MM.1S (cell line): ENCODE measurements around the gene CNN3.

Experiments used
- DNase-seq: peaks from one replicate; pipeline ENCODE4 v3.0.0-alpha.2; 2015
- H2AFZ ChIP-seq: fragments of 300-600 bp; sonication (generic); 2 replicates; pipeline ENCODE4 v1.6.0; 2016; ENCODE audit warnings: antibody characterized with exemption, low read length
- H3F3A ChIP-seq: fragments of 300-600 bp; sonication (generic); 2 replicates; pipeline ENCODE4 v1.6.1; 2016; ENCODE audit warnings: mild to moderate bottlenecking, antibody characterized with exemption, low read length, moderate library complexity, mixed read lengths; ENCODE audit not compliant: insufficient read depth
- H3K27ac ChIP-seq: fragments of 300-600 bp; sonication (generic); 2 replicates; pipeline ENCODE4 v1.5.1; 2016; ENCODE audit warnings: mild to moderate bottlenecking, low read length
- H3K27me3 ChIP-seq: fragments of 300-600 bp; sonication (generic); replicated peaks from 2 replicates; pipeline ENCODE4 v1.6.0; 2016; ENCODE audit warnings: low read length; ENCODE audit not compliant: insufficient read depth
- H3K36me3 ChIP-seq: fragments of 300-600 bp; sonication (generic); replicated peaks from 2 replicates; pipeline ENCODE4 v1.6.1; 2016; ENCODE audit warnings: mild to moderate bottlenecking, low read length, mixed read lengths; ENCODE audit not compliant: insufficient read depth
- H3K4me1 ChIP-seq: fragments of 300-600 bp; sonication (generic); 2 replicates; pipeline ENCODE4 v1.6.1; 2016; ENCODE audit warnings: low read length, mixed read lengths
- H3K4me2 ChIP-seq: fragments of 300-600 bp; sonication (generic); 2 replicates; pipeline ENCODE4 v1.6.0; 2016; ENCODE audit warnings: low read depth, low read length
- H3K4me3 ChIP-seq: fragments of 300-600 bp; sonication (generic); 2 replicates; pipeline ENCODE4 v1.5.1; 2016; ENCODE audit warnings: low read length, mixed read lengths
- H3K79me2 ChIP-seq: fragments of 300-600 bp; sonication (generic); 2 replicates; pipeline ENCODE4 v1.6.1; 2016; ENCODE audit warnings: mixed run types, low read length, mixed read lengths
- H3K9ac ChIP-seq: fragments of 300-600 bp; sonication (generic); 2 replicates; pipeline ENCODE4 v1.6.1; 2016; ENCODE audit warnings: low read length, mixed read lengths
- H3K9me2 ChIP-seq: fragments of 300-600 bp; sonication (generic); replicated peaks from 2 replicates; pipeline ENCODE4 v1.6.1; 2016; ENCODE audit warnings: mild to moderate bottlenecking, low read length, mixed read lengths; ENCODE audit not compliant: insufficient read depth
- H3K9me3 ChIP-seq: fragments of 300-600 bp; sonication (generic); replicated peaks from 2 replicates; pipeline ENCODE4 v1.6.1; 2016; ENCODE audit warnings: mild to moderate bottlenecking, low read length, mixed read lengths; ENCODE audit not compliant: insufficient read depth
- H4K20me1 ChIP-seq: fragments of 300-600 bp; sonication (generic); 2 replicates; pipeline ENCODE4 v1.6.1; 2016; ENCODE audit warnings: mild to moderate bottlenecking, low read length, moderate library complexity, mixed read lengths; ENCODE audit not compliant: insufficient read depth
- CTCF ChIP-seq: fragments of 300-600 bp; sonication (generic); IDR thresholded peaks from 2 replicates; pipeline ENCODE4 v1.5.1; 2016; ENCODE audit warnings: antibody characterized with exemption, low read length, mixed read lengths
- EZH2 ChIP-seq: fragments of 300-600 bp; sonication (generic); optimal IDR thresholded peaks from 2 replicates; pipeline ENCODE3; 2017; ENCODE audit warnings: low read depth, mild to moderate bottlenecking, antibody characterized with exemption, low read length, mixed read lengths
- EZH2phosphoT487 ChIP-seq: fragments of 300-600 bp; sonication (generic); IDR thresholded peaks from 2 replicates; pipeline ENCODE4 v1.6.1; 2018; ENCODE audit warnings: antibody characterized with exemption, low read length

The CNN3 gene

GRCh38 chr1:94851571-94851970 is 75.3 kb downstream of the CNN3 start:
- H4K20me1 ChIP-seq: no peaks in the 10 kb centered on the region
- no peak overlapping the region for H3K9ac ChIP-seq
- H3K27me3 ChIP-seq: no peaks in the 10 kb centered on the region
- H3K9me2 ChIP-seq: no peaks in the 10 kb centered on the region
- no peaks in the 10 kb centered on the region for H3K36me3 ChIP-seq
- no peaks in the 10 kb centered on the region for H3K4me1 ChIP-seq
- no peaks in the 10 kb centered on the region for H3F3A ChIP-seq
- no peak overlapping the region for H3K27ac ChIP-seq
- no peak overlapping the region for H3K4me3 ChIP-seq
- H2AFZ ChIP-seq: no peak overlapping the region
- no peaks in the 10 kb centered on the region for H3K9me3 ChIP-seq
- no peaks in the 10 kb centered on the region for H3K79me2 ChIP-seq
- TF ChIP-seq EZH2: no peak
- no peak for TF ChIP-seq EZH2phosphoT487
- no peak for TF ChIP-seq CTCF
- no peak for DNase-seq
- no peak overlapping the region for H3K4me2 ChIP-seq
